Left hindlimb (tissue), 1 donor: Measurements from ENCODE around the gene RNF144B.

ENCODE experiments used
- DNase-seq: peaks from one replicate; pipeline ENCODE4 v3.0.0-alpha.2; 2018

The RNF144B gene

GRCh38 chr6:18492972-18493371, 105.8 kb downstream of the RNF144B start:
- DNase-seq, result no peak

DNA sequence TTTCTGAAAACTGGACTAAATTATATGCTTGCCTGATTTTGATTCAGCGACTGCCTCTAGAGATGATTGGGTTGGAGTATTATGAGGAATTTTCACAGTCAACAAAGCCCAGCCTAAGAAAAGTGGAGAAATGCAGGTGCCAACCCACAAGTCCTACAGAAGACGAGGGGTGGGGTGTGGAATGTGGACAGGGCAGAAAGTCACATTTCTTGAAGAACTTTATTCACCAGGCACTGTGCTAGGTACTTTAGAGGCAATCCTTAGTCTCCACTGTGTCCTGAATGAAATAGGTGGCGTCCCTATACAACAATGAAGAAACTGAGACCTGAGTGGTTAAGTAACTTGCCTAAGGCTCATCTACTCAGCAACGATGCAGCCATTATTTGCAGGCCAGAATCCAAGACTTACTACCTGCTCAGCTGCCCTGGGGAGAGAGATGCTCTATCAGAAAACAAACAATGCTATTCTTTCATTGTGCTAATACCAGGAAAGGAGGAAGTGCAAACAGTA, 106.3 kb downstream of the RNF144B start:
- DNase-seq, result no peak

DNA sequence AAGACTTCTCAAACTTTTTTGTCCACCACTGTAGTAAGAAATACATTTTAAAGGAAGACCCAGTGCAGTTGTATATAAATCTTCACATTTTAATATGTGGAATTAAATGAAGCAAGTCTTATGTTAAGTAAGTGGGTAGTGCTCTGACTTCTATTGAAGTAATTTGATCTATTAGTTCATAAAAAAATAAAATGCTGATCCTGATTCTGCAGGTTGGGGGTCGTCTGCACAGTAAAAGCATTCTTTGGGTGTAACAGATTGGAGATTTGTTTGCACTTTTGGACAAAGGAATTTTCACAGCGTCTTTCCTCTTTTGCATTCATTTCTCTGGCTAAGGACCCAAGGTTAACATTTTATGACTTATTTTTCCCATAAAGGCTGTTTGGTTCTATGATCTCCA, 106.8 kb downstream of the RNF144B start:
- DNase-seq, result no peak

- no peak for DNase-seq
Observed at GRCh38 chr6:18495236-18495635, 108.1 kb downstream of the RNF144B start.

DNA sequence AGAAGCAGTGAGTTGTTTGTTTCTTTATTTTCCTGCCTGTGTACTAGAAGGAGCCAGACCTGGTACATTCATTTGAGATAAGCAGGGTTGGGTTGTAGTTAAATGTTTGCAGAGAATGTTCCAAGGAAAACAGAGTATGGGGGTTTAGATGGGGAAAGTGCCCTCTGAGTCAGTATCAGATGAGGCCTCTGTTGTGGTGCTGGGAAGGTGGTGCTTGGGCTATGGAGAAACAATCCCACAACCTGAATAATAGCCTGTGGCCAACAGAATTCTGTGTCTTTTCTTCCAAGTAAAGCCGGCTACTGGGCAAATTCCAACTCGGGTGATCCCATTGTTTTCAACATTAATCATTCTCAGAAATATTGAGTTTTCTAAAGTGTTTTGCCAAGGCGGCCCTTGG, 109.3 kb downstream of the RNF144B start:
- DNase-seq, result no peak

DNA sequence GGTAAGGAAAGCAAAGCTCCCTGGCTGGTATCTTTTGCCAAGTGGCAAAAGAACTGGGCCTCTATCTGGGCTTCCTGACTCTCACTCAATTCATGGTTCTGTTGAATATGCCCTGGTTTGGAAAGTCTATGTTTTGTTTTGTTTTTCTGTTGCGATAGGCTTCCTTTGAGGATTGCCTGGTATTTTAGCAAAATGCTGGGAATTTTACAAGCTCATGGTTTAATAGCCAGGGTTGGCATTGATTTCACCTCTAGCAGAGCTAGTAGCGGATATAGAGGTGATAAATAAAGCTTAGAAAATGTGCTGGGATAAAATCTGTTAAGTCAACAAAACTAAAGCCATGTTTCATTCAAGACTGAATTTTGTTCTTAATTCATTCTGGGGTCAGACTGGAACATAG, 109.9 kb downstream of the RNF144B start:
- no peak for DNase-seq

GRCh38 chr6:18498408-18498807, 111.3 kb downstream of the RNF144B start:
- DNase-seq, result no peak

GRCh38 chr6:18500921-18501662, 113.9 kb downstream of the RNF144B start:
- DNase-seq, result no peak

GRCh38 chr6:18501663-18502013, 114.5 kb downstream of the RNF144B start:
- no peak for DNase-seq

- DNase-seq, result no peak
Observed at GRCh38 chr6:18503206-18503592, 116.0 kb downstream of the RNF144B start.

DNA sequence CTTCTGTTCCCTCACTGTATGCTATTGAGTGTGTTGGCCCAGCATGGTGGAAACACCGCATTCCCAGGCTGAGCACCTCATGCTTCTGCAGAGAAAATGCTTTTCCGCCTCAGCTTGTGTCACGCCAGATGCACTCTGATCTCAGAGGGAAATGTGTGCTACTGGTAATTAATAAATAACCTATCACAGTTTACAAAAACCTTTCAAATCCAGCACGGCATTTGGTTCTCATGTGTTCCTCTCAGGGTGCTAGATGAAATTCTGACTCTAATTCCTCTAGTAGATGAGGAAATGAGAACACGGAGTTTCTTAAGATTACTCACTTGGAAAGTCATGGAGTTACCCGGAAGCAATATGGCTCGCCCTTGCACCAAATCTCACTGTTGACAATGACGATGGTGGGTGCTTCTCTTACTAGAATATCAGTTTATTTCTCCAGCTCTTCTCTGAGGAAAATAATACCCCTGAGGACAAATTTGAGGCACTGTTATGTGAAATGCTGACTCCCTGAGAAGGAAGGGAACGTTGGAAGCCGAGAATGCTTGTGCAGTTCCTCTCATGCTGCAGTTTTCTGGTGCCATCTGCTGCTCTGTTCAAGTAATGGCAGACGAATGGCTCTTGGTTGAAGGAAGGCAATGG, 116.6 kb downstream of the RNF144B start:
- DNase-seq, result peak; percentile 61

- DNase-seq, result no peak
Observed at GRCh38 chr6:18504232-18504596, 117.1 kb downstream of the RNF144B start.

DNA sequence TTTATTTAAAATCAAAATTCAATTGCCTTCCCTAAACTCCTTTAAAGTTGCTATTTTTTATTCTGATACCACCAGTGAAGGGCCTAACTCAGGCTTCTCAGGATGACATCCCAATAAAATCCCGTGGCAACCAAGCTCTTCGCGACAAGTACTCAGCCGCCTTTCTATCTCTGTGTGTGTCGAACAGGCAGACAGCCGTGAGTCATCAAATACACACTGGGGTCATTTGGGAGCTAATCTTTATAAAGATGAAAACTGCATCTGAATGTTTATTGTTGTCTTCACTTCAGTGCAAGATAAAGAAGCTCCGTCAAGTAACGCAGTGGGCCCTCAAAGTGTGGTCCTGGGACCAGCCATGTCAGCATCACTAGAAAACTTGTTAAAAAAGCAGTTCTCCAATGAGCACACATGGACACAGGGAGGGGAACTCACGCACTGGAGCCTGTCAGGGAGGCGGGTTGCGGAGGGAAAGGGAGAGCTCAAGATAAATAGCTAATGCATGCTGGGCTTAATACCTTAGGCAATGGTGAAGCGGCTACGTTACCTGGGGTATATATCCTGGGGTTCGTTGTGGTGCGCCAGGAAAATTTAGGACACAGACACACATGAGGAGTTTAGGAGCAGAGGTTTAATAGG, 119.3 kb downstream of the RNF144B start:
- DNase-seq, result no peak

DNA sequence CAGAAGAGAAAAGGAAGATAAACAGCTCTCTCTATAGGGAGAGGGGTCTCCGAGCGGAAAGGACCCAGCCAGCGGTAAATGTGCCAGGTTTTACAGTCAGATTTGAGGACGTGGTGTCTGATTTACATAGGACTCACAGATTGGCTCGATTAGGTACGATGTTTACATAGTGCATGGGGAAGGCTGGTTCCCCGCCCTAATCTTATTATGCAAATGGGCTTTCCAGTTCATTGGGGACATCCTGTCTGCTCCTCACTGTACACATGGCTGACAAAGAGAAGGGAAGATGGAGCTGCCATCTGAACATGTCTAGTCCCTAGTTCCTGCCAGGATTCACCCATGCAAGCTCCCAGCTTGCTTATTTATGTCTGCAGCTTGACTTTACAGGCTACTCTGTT, 119.9 kb downstream of the RNF144B start:
- DNase-seq, result no peak

DNA sequence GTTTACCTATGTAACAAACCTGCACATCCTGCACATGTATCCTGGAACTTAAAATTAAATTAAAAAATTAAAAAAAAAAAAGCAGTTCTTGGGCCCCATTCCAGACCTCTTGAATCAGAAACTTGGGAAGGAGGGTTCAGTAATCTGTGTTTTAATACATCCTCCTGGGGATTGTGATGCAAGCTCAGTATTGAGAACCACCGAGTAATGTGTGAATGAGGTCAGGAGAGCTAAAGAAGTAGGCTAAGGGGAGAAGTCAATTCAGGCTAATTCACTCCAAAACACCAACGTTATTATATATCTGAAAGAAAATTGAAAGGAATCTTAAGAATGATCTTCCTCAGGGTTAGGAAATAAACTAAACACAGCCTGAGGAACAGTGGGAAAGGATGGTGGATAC, 120.4 kb downstream of the RNF144B start:
- DNase-seq, result no peak

DNA sequence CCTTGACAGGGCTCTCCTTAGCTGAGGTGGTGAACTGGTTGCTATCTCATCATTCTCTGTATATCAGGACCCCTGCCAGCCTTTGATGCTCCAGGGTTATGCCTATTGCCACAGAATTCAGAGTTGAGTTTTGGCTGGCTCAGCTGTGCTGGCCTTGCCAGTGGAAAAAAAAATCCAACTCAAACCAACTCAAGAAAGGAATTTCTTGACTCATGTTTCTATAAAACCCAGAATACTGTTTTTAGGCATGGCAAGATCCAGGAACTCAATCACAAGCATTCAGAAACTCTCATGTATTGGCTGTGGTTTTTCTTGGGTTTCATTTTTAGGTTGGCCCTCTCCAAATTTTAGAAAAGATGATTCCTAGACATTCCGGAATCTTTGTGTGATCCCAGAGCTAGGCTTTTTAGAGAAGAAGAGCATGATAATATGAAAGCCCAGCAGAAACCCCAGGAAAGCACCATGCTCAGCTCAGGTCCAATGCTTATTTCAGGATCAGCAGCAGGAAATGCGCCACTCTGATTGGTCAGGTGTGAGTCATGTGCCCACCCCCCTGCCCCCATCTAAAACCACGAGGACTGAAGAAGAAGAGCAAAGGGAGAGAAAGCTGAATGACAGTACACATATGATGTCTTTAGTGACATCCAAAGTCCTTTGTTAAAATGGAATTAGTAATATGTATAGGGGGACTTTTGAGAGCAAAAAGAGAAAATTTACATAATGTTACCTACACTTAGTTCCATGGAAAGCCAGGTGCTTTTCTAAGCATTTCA, 122.9 kb downstream of the RNF144B start:
- DNase-seq, result no peak

DNA sequence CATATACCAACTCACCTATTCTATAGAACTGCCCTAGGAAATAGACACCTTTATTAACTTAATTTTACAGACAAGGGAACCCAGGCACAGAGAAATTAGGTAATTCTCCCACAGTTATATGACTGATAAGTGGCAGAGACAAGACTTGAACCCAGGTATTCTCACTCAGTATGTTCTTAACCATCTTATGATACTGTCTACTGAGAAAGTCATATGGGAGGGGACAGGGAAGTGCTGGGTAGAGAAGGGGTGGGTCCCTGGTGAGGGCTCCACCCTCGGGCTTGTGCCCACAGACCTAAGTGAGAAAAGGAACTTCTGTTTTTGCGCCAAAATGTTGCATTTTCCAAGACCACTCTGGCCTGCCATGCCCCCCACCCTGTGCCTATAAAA, 123.5 kb downstream of the RNF144B start:
- no peak for DNase-seq

GRCh38 chr6:18511211-18511610, 124.1 kb downstream of the RNF144B start:
- DNase-seq, result no peak

GRCh38 chr6:18513253-18513798, 126.2 kb downstream of the RNF144B start:
- no peak for DNase-seq

GRCh38 chr6:18514180-18514579, 127.0 kb downstream of the RNF144B start:
- DNase-seq, result no peak

GRCh38 chr6:18515767-18516166, 128.6 kb downstream of the RNF144B start:
- no peak for DNase-seq
